ENCODE measurements around the gene CAPN10. TPM values are rescaled to one million over a fixed set of nuclear protein-coding genes. Genes with fewer than 3 reads are reported as not detected.

CAPN10 gene
- total and polyA plus RNA-seq, 7 donors = 5.0 to 15.0 (median 8.9) TPM

- Histone ChIP-seq H3K9me3 (no peaks in the 10 kb centered on the region), H3K27ac (no peak overlapping the region), H3K27me3 (ENCODE audit: insufficient read depth in 3 of 3, low read length in 2 of 3) (no peaks in the 10 kb centered on the region), H3K36me3 (ENCODE audit: insufficient read depth in 1 of 2, low read depth in 1 of 2) (peaks cover 0 to 47% of the 10 kb centered on the region in 2 donors), H3K4me3 (no peak overlapping the region), H3K4me1 (peaks cover 15% of the 10 kb centered on the region)
- ATAC-seq = no peak
- peak; percentile 7 to 39 for DNase-seq
- no peak for TF ChIP-seq CTCF (IDR thresholded peaks at IDR 0.05)
- intact Hi-C loops (cut with DNase I) = loop anchor here in 1 of 2 donors (10.0 kb wide), 1 partner anchor 405 kb away; the partner anchor contains the start of gene SNED1
- WGBS, 3 donors = 71 to 86% (median 75%) methylated on average over 16 of the region's 16 CpGs
These were observed 3.5 kb downstream of the CAPN10 start for GRCh38 chr2:240589850-240590525.

GRCh38 chr2:240590681-240591111 is 4.2 kb downstream of the CAPN10 start:
- intact Hi-C loops (cut with DNase I) = no loop called here
- 94 to 96% (median 94%) methylated on average over 20 to 21 of the region's 21 CpGs for WGBS, 3 donors
- peaks cover 13% of the 10 kb centered on the region for H3K4me1 ChIP-seq
- H3K27ac ChIP-seq = no peak overlapping the region
- DNase-seq (peak; percentile 6 to 40), ATAC-seq (no peak)
- H3K4me3 ChIP-seq = no peak overlapping the region
- peaks cover 0 to 51% of the 10 kb centered on the region in 2 donors for H3K36me3 ChIP-seq (ENCODE audit: insufficient read depth in 1 of 2, low read depth in 1 of 2)
- no peak for TF ChIP-seq CTCF (IDR thresholded peaks at IDR 0.05)
- no peaks in the 10 kb centered on the region for H3K9me3 ChIP-seq
- no peaks in the 10 kb centered on the region for H3K27me3 ChIP-seq (ENCODE audit: insufficient read depth in 3 of 3, low read length in 2 of 3)

GRCh38 chr2:240591226-240591625 is 4.7 kb downstream of the CAPN10 start:
- no peak for ATAC-seq
- peaks cover 0 to 51% of the 10 kb centered on the region in 2 donors for H3K36me3 ChIP-seq (ENCODE audit: insufficient read depth in 1 of 2, low read depth in 1 of 2)

GRCh38 chr2:240591784-240592183 is 5.2 kb downstream of the CAPN10 start:
- Histone ChIP-seq H3K9me3 (no peaks in the 10 kb centered on the region), H3K27ac (no peak overlapping the region), H3K27me3 (ENCODE audit: insufficient read depth in 3 of 3, low read length in 2 of 3) (no peaks in the 10 kb centered on the region), H3K36me3 (ENCODE audit: insufficient read depth in 1 of 2, low read depth in 1 of 2) (peaks cover 0 to 51% of the 10 kb centered on the region in 2 donors), H3K4me1 (peaks cover 20% of the 10 kb centered on the region), H3K4me3 (no peak overlapping the region)
- DNase-seq = peak; percentile 5 to 38
- intact Hi-C loops (cut with DNase I) = no loop called here
- no peak for TF ChIP-seq CTCF (IDR thresholded peaks at IDR 0.05)
- WGBS, 3 donors = 94 to 97% (median 97%) methylated on average over 13 of the region's 13 CpGs
- no peak for ATAC-seq

More at GRCh38 chr2:240591226-240591625, 4.7 kb downstream of the CAPN10 start:
- Histone ChIP-seq H3K4me1 (peaks cover 17% of the 10 kb centered on the region), H3K4me3 (no peak overlapping the region), H3K27me3 (ENCODE audit: insufficient read depth in 3 of 3, low read length in 2 of 3) (no peaks in the 10 kb centered on the region), H3K9me3 (no peaks in the 10 kb centered on the region), H3K27ac (no peak overlapping the region)
- WGBS, 3 donors = 88 to 94% (median 89%) methylated on average over 6 of the region's 6 CpGs
- intact Hi-C loops (cut with DNase I) = no loop called here
- DNase-seq = no peak
- no peak for TF ChIP-seq CTCF (IDR thresholded peaks at IDR 0.05)
